Loucy (cell line): ENCODE data around the gene ALK.

Source experiments
- H2AFZ ChIP-seq: fragments of 200-600 bp; sonication (generic); 2 replicates; pipeline ENCODE4 v1.6.0; 2016; ENCODE audit warnings: antibody characterized with exemption, mild to moderate bottlenecking, low read length, moderate library complexity
- H3F3A ChIP-seq: fragments of 200-600 bp; 2 replicates; pipeline ENCODE4 v1.6.0; 2016; ENCODE audit warnings: antibody characterized with exemption, low read depth, mild to moderate bottlenecking
- H3K27me3 ChIP-seq: fragments of 200-600 bp; sonication (generic); 2 replicates; pipeline ENCODE4 v1.6.1; 2014; ENCODE audit warnings: low read length, mild to moderate bottlenecking; ENCODE audit not compliant: insufficient read depth, poor library complexity, severe bottlenecking
- H3K36me3 ChIP-seq: fragments of 200-600 bp; sonication (generic); 2 replicates; pipeline ENCODE4 v1.6.1; 2016; ENCODE audit warnings: low read length; ENCODE audit not compliant: insufficient read depth
- H3K4me1 ChIP-seq: fragments of 200-600 bp; sonication (generic); 2 replicates; pipeline ENCODE4 v1.5.1; 2014; ENCODE audit warnings: low read length, mild to moderate bottlenecking; ENCODE audit not compliant: insufficient read depth, poor library complexity, severe bottlenecking
- H3K4me2 ChIP-seq: fragments of 200-600 bp; sonication (generic); 2 replicates; pipeline ENCODE4 v1.6.0; 2014; ENCODE audit warnings: antibody characterized with exemption, low read length, low read depth, mild to moderate bottlenecking; ENCODE audit not compliant: poor library complexity, severe bottlenecking
- H3K4me3 ChIP-seq: fragments of 200-600 bp; sonication (generic); 2 replicates; pipeline ENCODE4 v1.5.1; 2014; ENCODE audit warnings: low read length, mild to moderate bottlenecking, mixed read lengths; ENCODE audit not compliant: poor library complexity, severe bottlenecking
- H3K79me2 ChIP-seq: fragments of 200-600 bp; sonication (generic); 2 replicates; pipeline ENCODE4 v1.6.1; 2014; ENCODE audit warnings: low read length; ENCODE audit not compliant: insufficient read depth
- H3K9ac ChIP-seq: fragments of 200-600 bp; sonication (generic); 2 replicates; pipeline ENCODE4 v1.6.0; 2014; ENCODE audit warnings: mild to moderate bottlenecking, low read depth, low read length, moderate library complexity; ENCODE audit not compliant: poor library complexity, severe bottlenecking
- H3K9me2 ChIP-seq: fragments of 200-600 bp; sonication (generic); replicated peaks from 2 replicates; pipeline ENCODE4 v1.6.1; 2016; ENCODE audit warnings: low read depth, low read length, mixed read lengths
- H3K9me3 ChIP-seq: fragments of 200-600 bp; sonication (generic); 2 replicates; pipeline ENCODE4 v1.6.1; 2014; ENCODE audit warnings: mild to moderate bottlenecking, antibody characterized with exemption, low read length, low read depth; ENCODE audit not compliant: insufficient read depth
- H4K20me1 ChIP-seq: fragments of 200-600 bp; sonication (generic); 2 replicates; pipeline ENCODE4 v1.6.0; 2014; ENCODE audit warnings: antibody characterized with exemption, low read length, mild to moderate bottlenecking; ENCODE audit not compliant: insufficient read depth, poor library complexity, severe bottlenecking
- CTCF ChIP-seq: fragments of 200-600 bp; sonication (generic); conservative IDR thresholded peaks from 2 replicates; pipeline ENCODE4 v1.5.1; 2014; ENCODE audit warnings: mild to moderate bottlenecking, antibody characterized with exemption, low read length
- EZH2phosphoT487 ChIP-seq: fragments of 200-600 bp; IDR thresholded peaks from 2 replicates; pipeline ENCODE4 v1.6.1; 2018; ENCODE audit warnings: antibody characterized with exemption, mild to moderate bottlenecking, moderate library complexity, borderline replicate concordance

ALK gene

GRCh38 chr2:29962922-29963321 is 41.5 kb upstream of the ALK start:
- no peaks in the 10 kb centered on the region for H3K79me2 ChIP-seq
- H2AFZ ChIP-seq = no peak overlapping the region
- no peaks in the 10 kb centered on the region for H3K4me1 ChIP-seq
- H3K9me2 ChIP-seq = no peaks in the 10 kb centered on the region
- H3K36me3 ChIP-seq = no peaks in the 10 kb centered on the region
- H4K20me1 ChIP-seq = no peaks in the 10 kb centered on the region
- H3K4me3 ChIP-seq = no peak overlapping the region
- no peak overlapping the region for H3K4me2 ChIP-seq
- no peak for TF ChIP-seq EZH2phosphoT487
- TF ChIP-seq CTCF = no peak
- no peaks in the 10 kb centered on the region for H3F3A ChIP-seq
- peaks cover 9% of the 10 kb centered on the region for H3K27me3 ChIP-seq
- H3K9ac ChIP-seq = no peak overlapping the region
- H3K9me3 ChIP-seq = no peaks in the 10 kb centered on the region

GRCh38 chr2:29954316-29954715 is 32.9 kb upstream of the ALK start:
- TF ChIP-seq EZH2phosphoT487 (no peak), CTCF (no peak)
- H3K9me2 ChIP-seq = no peaks in the 10 kb centered on the region
- H2AFZ ChIP-seq = no peak overlapping the region
- H3K9ac ChIP-seq = no peak overlapping the region
- H3K27me3 ChIP-seq = peaks cover 10% of the 10 kb centered on the region
- no peaks in the 10 kb centered on the region for H3K9me3 ChIP-seq
- no peaks in the 10 kb centered on the region for H3K79me2 ChIP-seq
- H3K4me2 ChIP-seq = no peak overlapping the region
- H3K4me1 ChIP-seq = no peaks in the 10 kb centered on the region
- H4K20me1 ChIP-seq = no peaks in the 10 kb centered on the region
- no peak overlapping the region for H3K4me3 ChIP-seq
- no peaks in the 10 kb centered on the region for H3K36me3 ChIP-seq
- no peaks in the 10 kb centered on the region for H3F3A ChIP-seq

- Histone ChIP-seq H3K9me2 (no peaks in the 10 kb centered on the region), H3K4me3 (no peak overlapping the region), H4K20me1 (no peaks in the 10 kb centered on the region), H3K4me2 (no peak overlapping the region), H2AFZ (no peak overlapping the region), H3K36me3 (no peaks in the 10 kb centered on the region), H3K27me3 (peaks cover 6% of the 10 kb centered on the region), H3K79me2 (no peaks in the 10 kb centered on the region), H3K4me1 (no peaks in the 10 kb centered on the region), H3K9me3 (no peaks in the 10 kb centered on the region), H3K9ac (no peak overlapping the region), H3F3A (no peaks in the 10 kb centered on the region)
- TF ChIP-seq CTCF = no peak
- no peak for TF ChIP-seq EZH2phosphoT487
Observed at GRCh38 chr2:29952973-29953372, 31.6 kb upstream of the ALK start.
